Adipocyte (in vitro differentiated cells): ENCODE measurements around the gene SLC35F4.
"Not testable (repeated sequence)": the region's sequence is repeated elsewhere in the genome, so short reads cannot be mapped to it uniquely, and the experiment has no call there.

Source experiments
- DNase-seq: peaks from one replicate; pipeline ENCODE4 v3.0.0-alpha.2; 2015; ENCODE audit warnings: low read depth
- H3K27me3 ChIP-seq: replicated peaks from 2 replicates; pipeline ENCODE4 v1.7.0; 2013; ENCODE audit warnings: mild to moderate bottlenecking, low read length, moderate library complexity; ENCODE audit not compliant: control insufficient read depth, insufficient read depth
- H3K36me3 ChIP-seq: 2 replicates; pipeline ENCODE4 v1.7.0; 2013; ENCODE audit warnings: low read length, mild to moderate bottlenecking, moderate library complexity; ENCODE audit not compliant: control insufficient read depth, insufficient read depth, severe bottlenecking
- H3K4me1 ChIP-seq: 2 replicates; pipeline ENCODE4 v1.7.0; 2013; ENCODE audit warnings: mild to moderate bottlenecking, low read length, moderate library complexity; ENCODE audit not compliant: control insufficient read depth, insufficient read depth
- H3K4me3 ChIP-seq: 2 replicates; pipeline ENCODE4 v1.7.0; 2013; ENCODE audit warnings: mild to moderate bottlenecking, low read length, moderate library complexity
- H3K9ac ChIP-seq: 2 replicates; pipeline ENCODE4 v1.7.0; 2013; ENCODE audit warnings: mild to moderate bottlenecking, low read length, moderate library complexity
- H3K9me3 ChIP-seq: 2 replicates; pipeline ENCODE4 v1.7.0; 2013; ENCODE audit warnings: mild to moderate bottlenecking, low read length, moderate library complexity; ENCODE audit not compliant: control insufficient read depth

Gene SLC35F4

DNA sequence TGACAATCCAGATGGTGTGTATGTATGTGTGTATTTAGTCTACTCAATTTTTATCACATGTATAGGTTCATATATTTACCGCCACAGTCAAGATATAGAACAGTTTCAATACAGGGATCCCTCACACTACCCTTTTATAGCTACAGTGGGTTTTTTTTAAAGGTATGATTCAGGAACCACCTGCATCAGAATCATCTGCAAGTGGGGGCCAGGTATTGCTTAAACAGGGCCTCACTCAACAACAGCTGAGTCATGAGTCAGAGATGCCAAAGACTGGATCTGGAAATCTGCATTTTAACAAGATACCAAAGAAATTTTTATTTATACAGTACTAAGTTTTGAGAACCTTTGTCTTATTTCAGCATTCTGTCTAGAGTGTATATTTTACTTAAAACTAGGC lies 117.6 kb downstream of the SLC35F4 start:
- H3K27me3 ChIP-seq: no peaks in the 10 kb centered on the region
- DNase-seq: no peak

DNA sequence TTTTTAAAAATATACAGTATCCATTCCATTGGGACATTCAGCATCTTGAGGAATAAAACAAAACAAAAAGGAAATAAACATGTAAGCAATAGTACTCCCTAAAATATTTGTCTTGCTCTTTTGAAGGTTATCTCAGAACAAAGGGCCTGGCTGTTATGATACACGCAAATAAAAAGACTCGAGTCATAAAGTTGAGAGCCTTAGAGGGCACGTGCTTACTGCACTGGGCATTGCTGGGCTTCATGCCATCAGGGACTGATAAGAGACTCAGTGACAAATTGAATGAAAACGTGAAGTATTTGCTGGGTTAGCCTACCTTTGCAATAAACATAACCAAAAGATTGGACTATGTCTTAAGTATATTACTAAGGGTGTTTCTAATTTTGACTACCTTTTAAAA lies 118.9 kb downstream of the SLC35F4 start:
- Histone ChIP-seq H3K9ac (no peak overlapping the region), H3K36me3 (no peaks in the 10 kb centered on the region), H3K27me3 (no peaks in the 10 kb centered on the region), H3K4me3 (no peak overlapping the region), H3K9me3 (no peaks in the 10 kb centered on the region), H3K4me1 (peaks cover 7% of the 10 kb centered on the region)
- no peak for DNase-seq

More for the DNA sequence above, 117.6 kb downstream of the SLC35F4 start:
- no peaks in the 10 kb centered on the region for H3K9me3 ChIP-seq
- no peaks in the 10 kb centered on the region for H3K36me3 ChIP-seq
- no peak overlapping the region for H3K4me3 ChIP-seq
- H3K4me1 ChIP-seq: peaks cover 7% of the 10 kb centered on the region
- H3K9ac ChIP-seq: no peak overlapping the region

GRCh38 chr14:57746563-57746962 lies 119.3 kb downstream of the SLC35F4 start:
- peaks cover 7% of the 10 kb centered on the region for H3K4me1 ChIP-seq
- no peak overlapping the region for H3K9ac ChIP-seq
- no peak for DNase-seq
- no peaks in the 10 kb centered on the region for H3K36me3 ChIP-seq
- H3K9me3 ChIP-seq: no peaks in the 10 kb centered on the region
- H3K4me3 ChIP-seq: no peak overlapping the region
- H3K27me3 ChIP-seq: no peaks in the 10 kb centered on the region

DNA sequence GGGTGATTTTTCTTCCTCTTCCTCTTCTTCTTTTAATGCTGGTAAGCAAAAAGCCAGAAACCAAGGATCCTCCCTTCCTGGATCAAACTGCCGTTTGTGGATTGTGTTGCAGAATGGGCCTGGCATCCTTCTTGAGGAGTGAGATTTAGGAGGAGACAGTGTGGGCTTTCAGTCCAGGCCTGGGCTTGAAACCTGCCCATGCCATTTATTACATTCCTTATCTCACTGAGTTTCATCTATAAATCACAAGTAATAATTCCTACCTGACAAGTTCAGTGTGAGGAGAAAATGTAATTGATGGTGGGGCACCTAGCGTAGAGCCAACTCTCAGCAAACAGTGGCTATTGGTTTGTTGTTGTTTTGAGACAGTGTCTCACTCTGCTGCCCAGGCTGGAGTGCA lies 126.4 kb downstream of the SLC35F4 start:
- Histone ChIP-seq H3K9me3 (no peaks in the 10 kb centered on the region), H3K4me1 (no peaks in the 10 kb centered on the region)
- no peak for DNase-seq

DNA sequence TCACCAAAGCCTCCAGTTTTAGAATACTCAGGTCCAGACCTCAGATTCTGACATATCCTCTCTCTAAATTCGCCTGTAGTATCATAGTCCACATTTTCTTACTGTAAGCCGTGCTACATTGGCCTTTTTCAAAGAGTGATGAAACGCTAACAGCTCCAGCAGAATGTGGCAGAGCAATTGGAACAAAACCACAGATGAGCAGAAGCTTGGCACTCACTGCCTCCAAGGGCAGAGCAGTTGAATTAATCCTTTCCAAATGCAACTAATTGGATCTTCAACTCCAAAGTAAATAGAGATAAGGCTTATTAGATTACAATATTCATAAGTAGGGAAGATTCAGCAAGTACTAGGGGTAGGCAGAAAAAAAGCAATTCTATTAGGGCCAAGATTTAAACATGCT lies 128.3 kb downstream of the SLC35F4 start:
- no peak overlapping the region for H3K4me3 ChIP-seq
- H3K36me3 ChIP-seq: no peaks in the 10 kb centered on the region
- DNase-seq: no peak
- peaks cover 5% of the 10 kb centered on the region for H3K4me1 ChIP-seq
- H3K27me3 ChIP-seq: no peaks in the 10 kb centered on the region
- H3K9ac ChIP-seq: no peak overlapping the region
- H3K9me3 ChIP-seq: no peaks in the 10 kb centered on the region

More for the DNA sequence above, 126.4 kb downstream of the SLC35F4 start:
- no peak overlapping the region for H3K4me3 ChIP-seq
- H3K9ac ChIP-seq: no peak overlapping the region
- no peaks in the 10 kb centered on the region for H3K27me3 ChIP-seq
- no peaks in the 10 kb centered on the region for H3K36me3 ChIP-seq

GRCh38 chr14:57736391-57736790 lies 129.5 kb downstream of the SLC35F4 start:
- no peak overlapping the region for H3K4me3 ChIP-seq
- H3K9ac ChIP-seq: no peak overlapping the region
- no peaks in the 10 kb centered on the region for H3K36me3 ChIP-seq
- no peak for DNase-seq
- no peaks in the 10 kb centered on the region for H3K27me3 ChIP-seq
- H3K4me1 ChIP-seq: peaks cover 5% of the 10 kb centered on the region
- no peaks in the 10 kb centered on the region for H3K9me3 ChIP-seq

DNA sequence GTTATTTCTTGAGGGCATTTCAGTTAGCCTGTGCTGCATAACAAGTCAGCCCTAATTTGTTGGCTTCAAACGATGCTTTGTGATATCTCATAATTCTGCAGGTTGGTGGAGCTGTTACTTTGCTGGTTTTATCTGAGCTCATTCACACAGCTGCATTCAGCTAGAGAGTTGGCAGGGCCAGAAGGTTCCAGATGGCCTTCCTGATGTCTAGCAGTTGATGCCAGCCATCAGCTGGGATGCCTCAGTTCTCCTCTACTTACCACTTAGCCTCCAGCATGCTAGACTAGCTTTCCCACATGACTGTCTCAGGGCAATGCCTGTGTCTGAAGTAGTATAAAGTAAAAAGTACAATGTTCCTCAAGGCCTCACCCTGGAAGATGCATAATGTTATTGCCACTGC lies 130.6 kb downstream of the SLC35F4 start:
- Histone ChIP-seq H3K27me3 (no peaks in the 10 kb centered on the region), H3K36me3 (no peaks in the 10 kb centered on the region), H3K4me3 (no peak overlapping the region), H3K9ac (no peak overlapping the region), H3K4me1 (peaks cover 5% of the 10 kb centered on the region), H3K9me3 (no peaks in the 10 kb centered on the region)
- DNase-seq: no peak

DNA sequence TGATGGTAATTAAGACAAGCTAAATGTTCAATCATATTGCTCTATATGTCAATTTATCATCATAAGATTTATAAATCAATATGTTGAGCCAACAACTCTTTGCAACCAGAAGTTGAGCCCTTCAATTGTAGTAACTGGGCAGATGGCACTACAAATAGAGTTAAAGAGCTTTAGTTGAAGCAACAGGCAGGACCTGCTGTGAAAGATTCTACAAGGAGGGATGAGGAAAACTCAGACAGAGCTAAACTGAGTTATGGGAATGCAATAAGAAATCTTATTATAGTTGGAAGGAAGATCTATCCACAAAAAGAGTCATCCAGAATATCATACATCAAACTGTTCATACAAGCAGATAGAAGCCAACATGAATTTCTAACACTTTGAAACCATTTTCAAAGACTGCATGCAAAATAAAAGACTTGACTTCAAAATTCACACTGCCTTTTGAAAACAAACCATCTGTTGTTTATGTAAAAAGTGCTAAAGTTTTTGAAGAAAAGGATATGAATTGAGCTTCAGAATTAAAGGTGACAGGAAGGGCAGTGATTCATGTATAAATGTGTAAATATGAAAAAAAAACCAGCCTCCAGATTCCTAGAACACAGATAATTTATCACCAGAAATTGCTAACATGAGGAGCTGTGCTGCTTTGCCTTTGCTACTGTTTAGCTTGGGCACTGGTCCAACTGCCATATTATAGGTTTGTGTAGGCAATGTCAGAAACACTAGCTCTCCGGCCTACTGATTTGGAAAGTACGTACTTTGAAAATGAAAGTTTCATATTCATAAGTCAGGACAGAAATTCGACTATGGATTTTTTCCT lies 133.2 kb downstream of the SLC35F4 start:
- Histone ChIP-seq H3K36me3 (no peaks in the 10 kb centered on the region), H3K9me3 (no peaks in the 10 kb centered on the region), H3K4me3 (peak overlapping the region; percentile 7), H3K27me3 (no peaks in the 10 kb centered on the region), H3K9ac (no peak overlapping the region), H3K4me1 (peaks cover 5% of the 10 kb centered on the region)
- peak; percentile 20 for DNase-seq

GRCh38 chr14:57729208-57730187 lies 136.4 kb downstream of the SLC35F4 start:
- Histone ChIP-seq H3K9me3 (no peaks in the 10 kb centered on the region), H3K4me3 (no peak overlapping the region), H3K36me3 (no peaks in the 10 kb centered on the region), H3K27me3 (no peaks in the 10 kb centered on the region), H3K4me1 (peaks cover 9% of the 10 kb centered on the region), H3K9ac (no peak overlapping the region)
- no peak for DNase-seq

DNA sequence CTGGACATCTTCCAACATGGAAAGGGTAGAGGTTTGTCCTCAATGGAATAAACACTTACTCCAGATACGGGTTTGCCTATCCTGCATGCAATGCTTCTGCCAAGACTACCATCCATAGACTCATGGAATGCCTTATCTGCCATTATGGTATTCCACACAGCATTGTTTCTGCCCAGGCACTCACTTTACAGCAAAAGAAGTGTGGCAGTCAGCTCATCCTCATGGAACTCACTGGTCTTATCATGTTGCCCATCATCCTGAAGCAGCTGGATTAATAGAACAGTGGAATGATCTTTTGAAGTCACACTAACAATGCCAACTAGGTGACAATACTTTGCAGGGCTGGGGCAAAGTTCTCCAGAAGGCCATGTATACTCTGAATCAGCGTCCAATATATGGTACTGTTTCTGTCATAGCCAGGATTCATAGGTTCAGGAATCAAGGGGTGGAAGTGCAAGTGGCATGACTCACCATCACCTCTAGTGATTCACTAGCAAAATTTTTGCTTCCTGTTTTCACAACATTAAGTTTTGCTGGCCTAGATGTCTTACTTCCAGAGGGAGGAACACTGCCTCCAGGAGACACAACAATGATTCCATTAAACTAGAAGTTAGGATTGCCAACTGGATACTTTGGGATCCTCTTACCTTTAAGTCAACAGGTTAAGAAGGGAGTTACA lies 140.4 kb downstream of the SLC35F4 start:
- Histone ChIP-seq H3K36me3 (no peaks in the 10 kb centered on the region), H3K4me3 (no peak overlapping the region), H3K9me3 (no peaks in the 10 kb centered on the region), H3K4me1 (peaks cover 4% of the 10 kb centered on the region), H3K27me3 (no peaks in the 10 kb centered on the region), H3K9ac (no peak overlapping the region)
- no peak for DNase-seq

DNA sequence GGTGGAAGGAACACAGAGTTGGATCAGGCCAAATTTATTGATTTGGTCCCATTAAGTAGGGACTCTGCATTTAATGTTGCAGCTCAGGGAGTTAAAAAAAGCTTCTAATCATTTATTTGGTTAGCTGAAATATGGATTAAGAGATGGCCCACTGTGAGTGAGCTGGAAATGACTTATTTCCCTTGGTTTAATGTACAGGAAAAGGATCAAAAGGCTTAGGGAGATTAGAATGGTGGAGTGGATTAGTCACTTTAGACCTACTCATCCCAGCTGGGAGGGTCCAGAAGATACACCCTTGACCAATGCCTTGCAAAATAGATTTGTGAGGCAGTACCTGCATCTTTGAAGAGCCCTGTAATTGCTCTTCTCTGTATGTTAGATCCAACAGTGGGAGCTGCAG lies 143.8 kb downstream of the SLC35F4 start:
- not testable (repeated sequence) for H3K9me3 ChIP-seq, H3K4me1 ChIP-seq, H3K27me3 ChIP-seq, DNase-seq, H3K36me3 ChIP-seq, H3K4me3 ChIP-seq, H3K9ac ChIP-seq
